GM19239 (cell line): Measurements from ENCODE around the gene ASIC4.

ENCODE experiments used
- DNase-seq: peaks from one replicate; pipeline ENCODE4 v3.0.0; 2011; ENCODE audit warnings: low spot score; ENCODE audit not compliant: insufficient read length
- FAIRE-seq: peaks from 2 replicates; lab custom pipeline; 2011; peaks lifted over from hg19 to GRCh38; lab: Jason Lieb, UNC

Gene ASIC4

GRCh38 chr2:219545295-219545942 lies 31.1 kb downstream of the ASIC4 start:
- DNase-seq: no peak
- FAIRE-seq: no peak

- DNase-seq (no peak), FAIRE-seq (no peak)
Observed at GRCh38 chr2:219545943-219546352, 31.7 kb downstream of the ASIC4 start.

GRCh38 chr2:219547621-219548020 lies 33.3 kb downstream of the ASIC4 start:
- FAIRE-seq (no peak), DNase-seq (no peak)

GRCh38 chr2:219548990-219549389 lies 34.7 kb downstream of the ASIC4 start:
- FAIRE-seq (no peak), DNase-seq (no peak)

- DNase-seq (no peak), FAIRE-seq (no peak)
Observed at GRCh38 chr2:219549619-219550018, 35.3 kb downstream of the ASIC4 start.

- no peak for DNase-seq
- FAIRE-seq: no peak
Observed at GRCh38 chr2:219551441-219552381, 37.4 kb downstream of the ASIC4 start.

GRCh38 chr2:219552382-219553167 lies 38.3 kb downstream of the ASIC4 start:
- DNase-seq (peak; percentile 96), FAIRE-seq (peak; percentile 57)

GRCh38 chr2:219553168-219553417 lies 38.8 kb downstream of the ASIC4 start:
- FAIRE-seq: no peak
- no peak for DNase-seq

GRCh38 chr2:219553463-219553963 lies 39.2 kb downstream of the ASIC4 start:
- DNase-seq (no peak), FAIRE-seq (no peak)

- no peak for FAIRE-seq
Observed at GRCh38 chr2:219554350-219554749, 40.1 kb downstream of the ASIC4 start.

GRCh38 chr2:219555956-219556355 lies 41.7 kb downstream of the ASIC4 start:
- no peak for DNase-seq
- no peak for FAIRE-seq

More at GRCh38 chr2:219554350-219554749, 40.1 kb downstream of the ASIC4 start:
- no peak for DNase-seq

- FAIRE-seq (no peak), DNase-seq (no peak)
Observed at GRCh38 chr2:219556413-219556812, 42.1 kb downstream of the ASIC4 start.

GRCh38 chr2:219557320-219557719 lies 43.0 kb downstream of the ASIC4 start:
- DNase-seq: no peak
- FAIRE-seq: no peak

- FAIRE-seq (no peak), DNase-seq (no peak)
Observed at GRCh38 chr2:219557791-219558785, 43.8 kb downstream of the ASIC4 start.

GRCh38 chr2:219559156-219559915 lies 45.1 kb downstream of the ASIC4 start:
- FAIRE-seq: no peak
- no peak for DNase-seq

GRCh38 chr2:219560037-219560892 lies 46.0 kb downstream of the ASIC4 start:
- FAIRE-seq: no peak

GRCh38 chr2:219560893-219561178 lies 46.6 kb downstream of the ASIC4 start:
- DNase-seq (no peak), FAIRE-seq (no peak)

More at GRCh38 chr2:219560037-219560892, 46.0 kb downstream of the ASIC4 start:
- DNase-seq: peak; percentile 65
